Erythroblast (primary cell): ENCODE data around the gene ITGB1BP2.
A peak's percentile ranks its signal among the peaks of the same experiment; 100 is the strongest.

Experiments used
- GATA1 ChIP-seq: IDR thresholded peaks from 2 replicates; pipeline ENCODE4 v1.6.1; 2011; ENCODE audit warnings: low read depth, mild to moderate bottlenecking, control low read depth, low read length, moderate library complexity
- POLR2A ChIP-seq: IDR thresholded peaks from 2 replicates; pipeline ENCODE4 v1.6.1; 2011; ENCODE audit warnings: mild to moderate bottlenecking, low read length

- TF ChIP-seq POLR2A = peak; percentile 9
- no peak for TF ChIP-seq GATA1
Measured at GRCh38 chrX:71301195-71301924, at the start of gene ITGB1BP2.
